ENCODE data around the gene FAM193B.

Gene FAM193B

GRCh38 chr5:177515580-177515979, 38.8 kb downstream of the FAM193B start:
- no peak for DNase-seq (ENCODE audit: low spot score)

- DNase-seq (ENCODE audit: low spot score), result no peak
Measured at GRCh38 chr5:177514541-177514940, 39.8 kb downstream of the FAM193B start.

- no peak for DNase-seq (ENCODE audit: low spot score)
Measured at GRCh38 chr5:177513500-177513899, 40.9 kb downstream of the FAM193B start.

GRCh38 chr5:177512736-177513380, 41.5 kb downstream of the FAM193B start:
- DNase-seq (ENCODE audit: low spot score), result no peak

GRCh38 chr5:177511796-177512675, 42.3 kb downstream of the FAM193B start:
- DNase-seq (ENCODE audit: low spot score), result no peak

- no peak for DNase-seq (ENCODE audit: low spot score)
Measured at GRCh38 chr5:177511181-177511580, 43.2 kb downstream of the FAM193B start.

- no peak for DNase-seq (ENCODE audit: low spot score)
Measured at GRCh38 chr5:177510567-177511053, 43.8 kb downstream of the FAM193B start.

- DNase-seq (ENCODE audit: low spot score), result no peak
Measured at GRCh38 chr5:177509991-177510566, 44.3 kb downstream of the FAM193B start.

GRCh38 chr5:177509381-177509951, 44.9 kb downstream of the FAM193B start, which contains the start of gene DOK3:
Gene DOK3, minus strand, starts transcription at chr5:177509826. Its CDS starts 286 bp downstream, at chr5:177509540.
- no peak for DNase-seq (ENCODE audit: low spot score)

GRCh38 chr5:177508837-177509236, 45.5 kb downstream of the FAM193B start:
- no peak for DNase-seq (ENCODE audit: low spot score)

GRCh38 chr5:177508221-177508611, 46.1 kb downstream of the FAM193B start:
- DNase-seq (ENCODE audit: low spot score), result no peak

GRCh38 chr5:177507596-177508220, 46.7 kb downstream of the FAM193B start:
- no peak for DNase-seq (ENCODE audit: low spot score)

- DNase-seq (ENCODE audit: low spot score), result no peak
Measured at GRCh38 chr5:177507165-177507564, 47.2 kb downstream of the FAM193B start.

GRCh38 chr5:177505075-177505474, 49.3 kb downstream of the FAM193B start:
- no peak for DNase-seq (ENCODE audit: low spot score)

GRCh38 chr5:177504086-177505056, 50.0 kb downstream of the FAM193B start:
- no peak for DNase-seq (ENCODE audit: low spot score)

GRCh38 chr5:177503351-177504085, 50.8 kb downstream of the FAM193B start:
- DNase-seq (ENCODE audit: low spot score), result no peak

- no peak for DNase-seq (ENCODE audit: low spot score)
Measured at GRCh38 chr5:177502886-177503285, 51.5 kb downstream of the FAM193B start.

GRCh38 chr5:177501874-177502678, 52.3 kb downstream of the FAM193B start:
- no peak for DNase-seq (ENCODE audit: low spot score)
